H1 (cell line): Measurements from ENCODE around the gene GPS1. TPM values are rescaled to one million over a fixed set of nuclear protein-coding genes. Genes with fewer than 3 reads are reported as not detected.

ENCODE experiments used
- ATF2 ChIP-seq: IDR thresholded peaks from 2 replicates; pipeline ENCODE4 v1.6.1; 2012; ENCODE audit warnings: low read length, inconsistent platforms
- CBX5 ChIP-seq: fragments of 300-800, 300-1000 bp; sonication (generic); IDR thresholded peaks from 2 replicates; pipeline ENCODE4 v1.7.1; 2016; ENCODE audit warnings: antibody characterized with exemption, low read length, low read depth
- CHD2 ChIP-seq: IDR thresholded peaks from 2 replicates; pipeline ENCODE4 v1.6.1; 2012; ENCODE audit warnings: low read length, improper control_type of control experiment
- EGR1 ChIP-seq: IDR thresholded peaks from 2 replicates; pipeline ENCODE4 v1.6.1; 2011; ENCODE audit warnings: low read depth, low read length, borderline replicate concordance
- EZH2 ChIP-seq: fragments of 200-600 bp; sonication (generic); IDR thresholded peaks from 2 replicates; pipeline ENCODE4 v1.7.1; 2012; ENCODE audit warnings: low read depth, mild to moderate bottlenecking, moderate library complexity, low read length, inconsistent platforms; ENCODE audit not compliant: severe bottlenecking
- GABPA ChIP-seq: IDR thresholded peaks from 2 replicates; pipeline ENCODE4 v1.6.1; 2011; ENCODE audit warnings: mild to moderate bottlenecking, low read length, moderate library complexity, borderline replicate concordance; ENCODE audit not compliant: insufficient read depth
- RBBP5 ChIP-seq: IDR thresholded peaks from 2 replicates; pipeline ENCODE4 v1.7.1; 2012; ENCODE audit warnings: low read depth, mild to moderate bottlenecking, inconsistent platforms, low read length, moderate library complexity, borderline replicate concordance
- SP4 ChIP-seq: IDR thresholded peaks from 2 replicates; pipeline ENCODE4 v1.6.1; 2012; ENCODE audit warnings: low read length, inconsistent platforms
- SRF ChIP-seq: IDR thresholded peaks from 2 replicates; pipeline ENCODE4 v1.6.1; 2011; ENCODE audit warnings: mild to moderate bottlenecking, low read depth, low read length, moderate library complexity
- polyA plus RNA-seq, 7 experiments: library from polyadenylated mRNA; depleted of rRNA in 3 of 7; stranded (reverse) in 5 of 7; unstranded in 2 of 7; fragments of >200 nt in 5 of 7; fragments of 200-250 nt in 2 of 7; gene quantifications; 1 replicate in 5 of 7; 2 replicates in 1 of 7; 4 replicates in 1 of 7; pipeline versions ENCODE4 v1.2.1 to v1.2.3, GENCODE V29; 2011 to 2013; ENCODE audit warnings: missing spikeins in 2 of 7, mixed read lengths in 2 of 7
- total RNA-seq: library from RNA; stranded (reverse); fragmentation: NEBNext Ultra II Directional; extraction: Animal tissue kit (Norgen Biotek cat#: 25700); gene quantifications from 2 replicates; pipeline ENCODE4 v1.2.1, GENCODE V29; 2021

GPS1 gene
- total and polyA plus RNA-seq, 2 of the 8 experiments (the other 6 are each of a cell fraction or from before 2014, with no cell fraction given), result 153 to 277 TPM

GRCh38 chr17:82030470-82031302, 21.0 kb upstream of the GPS1 start (continued):
- TF ChIP-seq SRF, result no peak
- no peak for TF ChIP-seq SP4
- TF ChIP-seq ATF2, result no peak
- peak; percentile 84 for TF ChIP-seq GABPA
- TF ChIP-seq EZH2, result peak; percentile 23
- TF ChIP-seq RBBP5, result no peak
- no peak for TF ChIP-seq CBX5
- no peak for TF ChIP-seq EGR1
- TF ChIP-seq CHD2, result peak; percentile 57; the same call in 1 of the 2 replicates
